Astrocyte (in vitro differentiated cells and primary cell): ENCODE results near the gene NLN. TPM values are rescaled to one million over a fixed set of nuclear protein-coding genes. Genes with fewer than 3 reads are reported as not detected.

Experiments
- DNase-seq: peaks from one replicate; pipeline ENCODE4 v3.0.0-alpha.2; 2010; ENCODE audit warnings: low read depth
- FAIRE-seq: peaks from 2 replicates; lab custom pipeline; 2011; peaks lifted over from hg19 to GRCh38; lab: Jason Lieb, UNC
- H2AFZ ChIP-seq: 2 replicates; pipeline ENCODE4 v1.6.0; 2012; ENCODE audit warnings: low read depth, low read length, inconsistent platforms
- H3K27ac ChIP-seq: 2 replicates; pipeline ENCODE4 v1.5.1; 2011; ENCODE audit warnings: low read depth, low read length, inconsistent platforms
- H3K27me3 ChIP-seq: 2 replicates; pipeline ENCODE4 v1.6.0; 2011; ENCODE audit warnings: low read length, inconsistent platforms; ENCODE audit not compliant: insufficient read depth
- H3K36me3 ChIP-seq: 2 replicates; pipeline ENCODE4 v1.5.1; 2011; ENCODE audit warnings: low read length, inconsistent platforms; ENCODE audit not compliant: insufficient read depth
- H3K4me1 ChIP-seq: 2 replicates; pipeline ENCODE4 v1.5.1; 2011; ENCODE audit warnings: low read length, inconsistent platforms; ENCODE audit not compliant: insufficient read depth
- H3K4me2 ChIP-seq: 2 replicates; pipeline ENCODE4 v1.6.0; 2012; ENCODE audit warnings: low read length, inconsistent platforms
- H3K4me3 ChIP-seq: 2 replicates; pipeline ENCODE4 v1.5.1; 2011; ENCODE audit warnings: low read depth, mild to moderate bottlenecking, low read length, inconsistent platforms; ENCODE audit not compliant: insufficient read depth
- H3K79me2 ChIP-seq: 2 replicates; pipeline ENCODE4 v1.6.0; 2012; ENCODE audit warnings: mild to moderate bottlenecking, low read length, inconsistent platforms; ENCODE audit not compliant: insufficient read depth
- H3K9ac ChIP-seq: 2 replicates; pipeline ENCODE4 v1.6.0; 2012; ENCODE audit warnings: mild to moderate bottlenecking, low read length, inconsistent platforms
- H3K9me3 ChIP-seq: 2 replicates; pipeline ENCODE4 v1.5.1; 2012; ENCODE audit warnings: low read depth, mild to moderate bottlenecking, low read length, inconsistent platforms; ENCODE audit not compliant: insufficient read depth
- H4K20me1 ChIP-seq: 2 replicates; pipeline ENCODE4 v1.6.0; 2012; ENCODE audit warnings: low read length, inconsistent platforms; ENCODE audit not compliant: insufficient read depth
- H3K27ac Mint-ChIP-seq: one replicate; pipeline ENCODE4 v1.8.0; 2021; ENCODE audit warnings: mild to moderate bottlenecking, mixed read lengths; ENCODE audit not compliant: unreplicated experiment
- H3K27me3 Mint-ChIP-seq: one replicate; pipeline ENCODE4 v1.8.0; 2021; ENCODE audit warnings: low read depth, mixed read lengths; ENCODE audit not compliant: unreplicated experiment
- H3K36me3 Mint-ChIP-seq: one replicate; pipeline ENCODE4 v1.8.0; 2021; ENCODE audit warnings: low read depth, mixed read lengths; ENCODE audit not compliant: unreplicated experiment
- H3K4me1 Mint-ChIP-seq: one replicate; pipeline ENCODE4 v1.8.0; 2021; ENCODE audit warnings: low read depth, mixed read lengths; ENCODE audit not compliant: unreplicated experiment
- H3K4me3 Mint-ChIP-seq: one replicate; pipeline ENCODE4 v1.8.0; 2021; ENCODE audit warnings: mild to moderate bottlenecking, moderate library complexity, mixed read lengths; ENCODE audit not compliant: unreplicated experiment
- H3K9me3 Mint-ChIP-seq: one replicate; pipeline ENCODE4 v1.8.0; 2021; ENCODE audit warnings: mild to moderate bottlenecking, mixed read lengths; ENCODE audit not compliant: unreplicated experiment
- CTCF ChIP-seq: IDR thresholded peaks from 2 replicates; pipeline ENCODE4 v1.5.1; 2011; ENCODE audit warnings: low read depth, mild to moderate bottlenecking, inconsistent platforms, low read length, moderate library complexity; ENCODE audit not compliant: insufficient read depth
- EZH2 ChIP-seq: IDR thresholded peaks from 2 replicates; pipeline ENCODE4 v1.6.1; 2012; ENCODE audit warnings: mild to moderate bottlenecking, low read length, inconsistent platforms; ENCODE audit not compliant: insufficient read depth
- total RNA-seq: library from RNA; stranded (reverse); gene quantifications from 2 replicates; pipeline ENCODE4 v1.2.1, GENCODE V29; 2021

Gene NLN
- total RNA-seq, 1 donor from 2014 or later: 65.2 TPM

DNA sequence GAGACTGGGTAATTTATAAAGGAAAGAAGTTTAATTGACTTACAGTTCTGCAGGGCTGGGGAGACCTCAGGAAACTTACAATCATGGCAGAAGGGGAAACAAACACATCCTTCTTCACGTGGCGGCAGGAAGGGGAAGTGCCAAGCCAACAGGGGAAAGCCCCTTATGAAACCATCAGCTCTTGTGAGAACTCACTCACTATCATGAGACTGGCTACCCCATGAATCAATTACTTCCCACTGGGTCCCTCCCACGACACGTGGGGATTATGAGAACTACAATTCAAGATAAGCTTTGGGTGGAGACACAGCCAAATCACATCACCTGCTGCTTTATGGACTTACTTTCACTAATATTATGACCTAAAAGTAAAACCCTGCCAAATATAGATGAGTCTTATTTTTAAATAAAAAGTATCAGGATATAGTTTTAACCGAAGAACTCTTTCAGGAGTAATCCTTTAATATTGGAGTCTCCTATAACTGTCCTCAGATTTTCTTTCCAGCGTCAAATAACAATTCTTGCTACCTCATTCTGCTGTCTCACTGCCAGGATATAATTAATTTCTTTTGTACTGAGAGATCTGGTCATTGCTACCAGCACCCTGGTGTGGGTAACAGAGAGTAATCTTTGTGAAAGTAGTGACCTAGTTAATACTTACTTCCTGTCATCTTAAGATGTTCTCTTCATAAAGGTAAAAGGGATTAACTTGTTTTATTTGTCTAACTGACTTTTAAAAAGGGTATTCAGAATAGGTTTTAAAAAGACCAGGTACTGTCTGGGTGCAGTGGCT is 68.6 kb downstream of the NLN start:
- Histone ChIP-seq H3K4me2 (no peak overlapping the region), H3K4me3 (no peak overlapping the region), H2AFZ (no peak overlapping the region), H3K27ac (no peak overlapping the region), H3K36me3 (peaks cover 24% of the 10 kb centered on the region), H3K79me2 (peaks cover 3% of the 10 kb centered on the region), H3K9me3 (no peaks in the 10 kb centered on the region), H4K20me1 (no peaks in the 10 kb centered on the region), H3K27me3 (no peaks in the 10 kb centered on the region), H3K9ac (no peak overlapping the region), H3K4me1 (peaks cover 12% of the 10 kb centered on the region)
- H3K36me3 Mint-ChIP-seq: peaks cover 15% of the 10 kb centered on the region
- no peaks in the 10 kb centered on the region for H3K9me3 Mint-ChIP-seq
- TF ChIP-seq CTCF: no peak
- no peak for TF ChIP-seq EZH2
- no peaks in the 10 kb centered on the region for H3K4me1 Mint-ChIP-seq
- DNase-seq (no peak), FAIRE-seq (no peak)
- no peak overlapping the region for H3K4me3 Mint-ChIP-seq
- H3K27me3 Mint-ChIP-seq: no peaks in the 10 kb centered on the region
- no peak overlapping the region for H3K27ac Mint-ChIP-seq

- peak overlapping the region; percentile 49 for H2AFZ ChIP-seq
- peaks cover 3% of the 10 kb centered on the region for H3K79me2 ChIP-seq
- H3K4me3 ChIP-seq: no peak overlapping the region
- peaks cover 20% of the 10 kb centered on the region for H3K36me3 ChIP-seq
- peak overlapping the region; percentile 62 for H3K4me2 ChIP-seq
- Mint-ChIP-seq H3K9me3 (no peaks in the 10 kb centered on the region), H3K27ac (no peak overlapping the region), H3K27me3 (no peaks in the 10 kb centered on the region), H3K4me3 (no peak overlapping the region), H3K36me3 (peaks cover 13% of the 10 kb centered on the region), H3K4me1 (peaks cover 6% of the 10 kb centered on the region)
- no peaks in the 10 kb centered on the region for H4K20me1 ChIP-seq
- H3K9ac ChIP-seq: peak overlapping the region; percentile 44
- FAIRE-seq: no peak
- H3K4me1 ChIP-seq: peaks cover 12% of the 10 kb centered on the region
- TF ChIP-seq EZH2 (no peak), CTCF (no peak)
- DNase-seq: peak; percentile 59
- no peaks in the 10 kb centered on the region for H3K27me3 ChIP-seq
- H3K9me3 ChIP-seq: no peaks in the 10 kb centered on the region
- H3K27ac ChIP-seq: peak overlapping the region; percentile 45
These were observed 70.0 kb downstream of the NLN start for GRCh38 chr5:65791712-65792673.
